Ishikawa (cell line): ENCODE results near the gene METRNL.

Experiments used
- CEBPB ChIP-seq: IDR thresholded peaks from 2 replicates; pipeline ENCODE4 v1.6.1; 2012
- CREB1 ChIP-seq: IDR thresholded peaks from 2 replicates; pipeline ENCODE4 v1.6.1; 2012; ENCODE audit warnings: low read depth
- EGR1 ChIP-seq: IDR thresholded peaks from 2 replicates; pipeline ENCODE4 v1.6.1; 2012
- EP300 ChIP-seq: IDR thresholded peaks from 2 replicates; pipeline ENCODE4 v1.6.1; 2012; ENCODE audit warnings: borderline replicate concordance
- FOXM1 ChIP-seq: IDR thresholded peaks from 2 replicates; pipeline ENCODE4 v1.6.1; 2012; ENCODE audit warnings: low read depth, borderline replicate concordance
- NFIC ChIP-seq: IDR thresholded peaks from 2 replicates; pipeline ENCODE4 v1.6.1; 2012
- RAD21 ChIP-seq: IDR thresholded peaks from 2 replicates; pipeline ENCODE4 v1.6.1; 2012; ENCODE audit warnings: low read depth
- TAF1 ChIP-seq: IDR thresholded peaks from 2 replicates; pipeline ENCODE4 v1.6.1; 2012; ENCODE audit warnings: low read depth, mild to moderate bottlenecking
- TCF12 ChIP-seq: IDR thresholded peaks from 2 replicates; pipeline ENCODE4 v1.6.1; 2012; ENCODE audit warnings: low read depth
- TEAD4 ChIP-seq: IDR thresholded peaks from 2 replicates; pipeline ENCODE4 v1.6.1; 2012
- YY1 ChIP-seq: IDR thresholded peaks from 2 replicates; pipeline ENCODE4 v1.6.1; 2012; ENCODE audit warnings: low read depth
- ZBTB7A ChIP-seq: IDR thresholded peaks from 2 replicates; pipeline ENCODE4 v1.6.1; 2012; ENCODE audit warnings: low read depth
- TF ChIP-seq, protein P1 (sequence below): IDR thresholded peaks from 2 replicates; pipeline ENCODE4 v1.6.1; 2012
- TF ChIP-seq, protein P2 (sequence below): IDR thresholded peaks from 2 replicates; pipeline ENCODE4 v1.6.1; 2012
- TF ChIP-seq, protein P3 (sequence below): IDR thresholded peaks from 2 replicates; pipeline ENCODE4 v1.6.1; 2012; ENCODE audit warnings: low read depth, mild to moderate bottlenecking

Gene METRNL

DNA sequence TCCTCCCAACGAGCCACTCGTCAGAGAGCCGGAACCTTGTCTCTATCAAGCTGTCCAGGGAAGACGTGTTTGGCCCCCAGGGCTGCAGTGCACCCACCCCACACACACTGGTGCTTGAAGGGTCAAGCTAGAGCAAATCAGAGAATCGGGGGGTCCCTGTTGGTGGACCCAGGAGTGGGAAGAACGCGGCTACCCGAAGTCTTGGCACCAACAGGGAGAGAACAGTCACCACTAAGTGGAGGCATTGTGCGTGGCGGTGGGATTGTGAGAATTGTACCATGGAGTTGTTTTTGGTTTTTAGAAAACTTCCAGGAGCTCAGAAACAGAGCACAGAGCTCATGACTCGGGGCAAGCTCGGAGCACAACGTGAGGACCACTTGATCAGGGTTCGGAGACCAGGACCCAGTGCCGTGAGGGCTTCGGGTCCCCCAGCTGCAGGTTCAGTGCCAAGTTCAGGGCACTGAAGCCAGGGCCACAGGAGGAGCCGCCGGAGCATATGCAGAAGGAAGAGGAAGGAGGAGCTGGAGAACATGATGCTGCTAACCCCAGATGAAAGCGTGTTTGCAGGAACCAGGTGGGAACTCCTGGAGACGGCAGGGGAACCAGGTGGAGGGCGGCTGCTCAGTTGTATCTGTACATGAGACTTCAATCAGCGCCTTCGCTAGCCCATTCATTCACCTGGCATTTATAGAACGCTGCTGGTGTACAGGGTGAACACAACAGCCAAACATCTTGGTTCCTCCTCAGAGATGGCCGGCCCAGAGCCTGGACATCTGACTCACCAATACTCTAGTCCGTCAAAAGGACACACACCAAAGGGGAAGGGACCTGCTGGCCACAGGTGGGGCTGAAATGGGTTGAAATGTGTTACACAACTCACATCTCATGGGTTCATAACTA lies 42.8 kb downstream of the METRNL start:
- TF ChIP-seq, protein P1, sequence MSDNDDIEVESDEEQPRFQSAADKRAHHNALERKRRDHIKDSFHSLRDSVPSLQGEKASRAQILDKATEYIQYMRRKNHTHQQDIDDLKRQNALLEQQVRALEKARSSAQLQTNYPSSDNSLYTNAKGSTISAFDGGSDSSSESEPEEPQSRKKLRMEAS: no peak
- no peak for TF ChIP-seq EGR1
- no peak for TF ChIP-seq TCF12

DNA sequence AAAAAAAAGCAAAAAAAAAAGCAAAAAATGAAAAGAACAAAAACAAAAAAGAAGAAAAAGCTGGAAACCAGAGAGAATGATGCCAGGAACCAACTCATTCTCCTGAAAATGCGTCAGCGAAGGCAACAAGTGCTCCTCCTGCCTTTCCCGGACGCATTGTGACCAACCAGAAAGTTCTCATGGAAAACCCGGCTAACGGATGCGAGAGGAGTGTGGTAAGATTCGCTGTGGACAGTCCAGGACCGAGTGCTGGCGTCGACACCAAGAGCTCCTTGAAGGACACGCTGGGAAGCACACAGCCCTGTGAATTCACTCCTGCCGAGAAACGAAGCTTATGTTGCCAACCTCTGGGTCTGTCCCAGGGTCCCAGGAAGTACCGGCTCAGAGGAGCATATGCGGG lies 43.4 kb downstream of the METRNL start:
- TF ChIP-seq, protein P2, sequence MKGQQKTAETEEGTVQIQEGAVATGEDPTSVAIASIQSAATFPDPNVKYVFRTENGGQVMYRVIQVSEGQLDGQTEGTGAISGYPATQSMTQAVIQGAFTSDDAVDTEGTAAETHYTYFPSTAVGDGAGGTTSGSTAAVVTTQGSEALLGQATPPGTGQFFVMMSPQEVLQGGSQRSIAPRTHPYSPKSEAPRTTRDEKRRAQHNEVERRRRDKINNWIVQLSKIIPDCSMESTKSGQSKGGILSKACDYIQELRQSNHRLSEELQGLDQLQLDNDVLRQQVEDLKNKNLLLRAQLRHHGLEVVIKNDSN: no peak
- no peak for TF ChIP-seq ZBTB7A
- TF ChIP-seq NFIC: no peak
- TF ChIP-seq, protein P3, sequence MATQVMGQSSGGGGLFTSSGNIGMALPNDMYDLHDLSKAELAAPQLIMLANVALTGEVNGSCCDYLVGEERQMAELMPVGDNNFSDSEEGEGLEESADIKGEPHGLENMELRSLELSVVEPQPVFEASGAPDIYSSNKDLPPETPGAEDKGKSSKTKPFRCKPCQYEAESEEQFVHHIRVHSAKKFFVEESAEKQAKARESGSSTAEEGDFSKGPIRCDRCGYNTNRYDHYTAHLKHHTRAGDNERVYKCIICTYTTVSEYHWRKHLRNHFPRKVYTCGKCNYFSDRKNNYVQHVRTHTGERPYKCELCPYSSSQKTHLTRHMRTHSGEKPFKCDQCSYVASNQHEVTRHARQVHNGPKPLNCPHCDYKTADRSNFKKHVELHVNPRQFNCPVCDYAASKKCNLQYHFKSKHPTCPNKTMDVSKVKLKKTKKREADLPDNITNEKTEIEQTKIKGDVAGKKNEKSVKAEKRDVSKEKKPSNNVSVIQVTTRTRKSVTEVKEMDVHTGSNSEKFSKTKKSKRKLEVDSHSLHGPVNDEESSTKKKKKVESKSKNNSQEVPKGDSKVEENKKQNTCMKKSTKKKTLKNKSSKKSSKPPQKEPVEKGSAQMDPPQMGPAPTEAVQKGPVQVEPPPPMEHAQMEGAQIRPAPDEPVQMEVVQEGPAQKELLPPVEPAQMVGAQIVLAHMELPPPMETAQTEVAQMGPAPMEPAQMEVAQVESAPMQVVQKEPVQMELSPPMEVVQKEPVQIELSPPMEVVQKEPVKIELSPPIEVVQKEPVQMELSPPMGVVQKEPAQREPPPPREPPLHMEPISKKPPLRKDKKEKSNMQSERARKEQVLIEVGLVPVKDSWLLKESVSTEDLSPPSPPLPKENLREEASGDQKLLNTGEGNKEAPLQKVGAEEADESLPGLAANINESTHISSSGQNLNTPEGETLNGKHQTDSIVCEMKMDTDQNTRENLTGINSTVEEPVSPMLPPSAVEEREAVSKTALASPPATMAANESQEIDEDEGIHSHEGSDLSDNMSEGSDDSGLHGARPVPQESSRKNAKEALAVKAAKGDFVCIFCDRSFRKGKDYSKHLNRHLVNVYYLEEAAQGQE: no peak
- TF ChIP-seq YY1: no peak
- no peak for TF ChIP-seq TCF12
- TF ChIP-seq, protein P1: no peak

DNA sequence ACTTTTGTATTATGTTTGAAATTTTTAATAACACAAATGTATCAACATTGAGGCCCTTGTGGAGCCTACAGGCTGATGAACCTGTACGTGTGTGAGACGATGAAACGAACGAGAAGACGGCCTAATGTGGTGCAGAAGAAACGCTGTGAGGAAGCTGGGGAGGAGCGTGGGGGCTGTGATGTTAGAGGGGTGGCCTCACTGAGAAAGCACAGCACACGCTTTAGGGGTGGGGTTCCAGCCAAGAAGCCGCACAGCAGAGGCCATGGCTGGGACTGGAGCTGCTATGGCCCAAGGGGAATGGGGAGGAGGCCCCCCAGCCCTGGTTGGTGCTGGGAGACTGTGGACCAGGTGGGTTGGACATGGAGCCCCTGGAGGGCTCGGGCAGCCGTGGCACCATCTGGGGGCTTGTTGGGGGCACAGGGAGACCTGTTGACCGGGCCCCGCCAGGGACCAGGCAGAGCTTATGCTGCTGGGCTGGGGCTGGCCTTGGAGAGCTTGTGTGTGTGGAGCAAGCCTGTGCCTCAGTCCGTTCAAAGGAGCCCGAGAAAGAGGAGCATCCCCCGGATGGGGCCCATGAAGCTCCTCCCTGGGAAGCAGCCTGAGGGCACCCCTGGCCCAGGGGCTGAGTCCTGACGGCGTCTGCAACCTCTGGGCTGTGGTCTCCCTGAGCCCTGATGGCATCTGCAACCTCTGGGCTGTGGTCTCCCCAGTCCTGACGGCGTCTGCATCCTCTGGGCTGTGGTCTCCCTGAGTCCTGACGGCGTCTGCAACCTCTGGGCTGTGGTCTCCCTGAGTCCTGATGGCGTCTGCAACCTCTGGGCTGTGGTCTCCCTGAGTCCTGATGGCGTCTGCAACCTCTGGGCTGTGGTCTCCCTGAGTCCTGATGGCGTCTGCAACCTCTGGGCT lies 44.7 kb downstream of the METRNL start:
- TF ChIP-seq, protein P2: no peak
- TF ChIP-seq TCF12 (no peak), TAF1 (no peak), CEBPB (no peak), NFIC (no peak), EP300 (no peak), RAD21 (no peak), FOXM1 (no peak), TEAD4 (no peak), ZBTB7A (no peak), YY1 (no peak), CREB1 (no peak)
- TF ChIP-seq, protein P1: no peak
- TF ChIP-seq, protein P3: no peak

DNA sequence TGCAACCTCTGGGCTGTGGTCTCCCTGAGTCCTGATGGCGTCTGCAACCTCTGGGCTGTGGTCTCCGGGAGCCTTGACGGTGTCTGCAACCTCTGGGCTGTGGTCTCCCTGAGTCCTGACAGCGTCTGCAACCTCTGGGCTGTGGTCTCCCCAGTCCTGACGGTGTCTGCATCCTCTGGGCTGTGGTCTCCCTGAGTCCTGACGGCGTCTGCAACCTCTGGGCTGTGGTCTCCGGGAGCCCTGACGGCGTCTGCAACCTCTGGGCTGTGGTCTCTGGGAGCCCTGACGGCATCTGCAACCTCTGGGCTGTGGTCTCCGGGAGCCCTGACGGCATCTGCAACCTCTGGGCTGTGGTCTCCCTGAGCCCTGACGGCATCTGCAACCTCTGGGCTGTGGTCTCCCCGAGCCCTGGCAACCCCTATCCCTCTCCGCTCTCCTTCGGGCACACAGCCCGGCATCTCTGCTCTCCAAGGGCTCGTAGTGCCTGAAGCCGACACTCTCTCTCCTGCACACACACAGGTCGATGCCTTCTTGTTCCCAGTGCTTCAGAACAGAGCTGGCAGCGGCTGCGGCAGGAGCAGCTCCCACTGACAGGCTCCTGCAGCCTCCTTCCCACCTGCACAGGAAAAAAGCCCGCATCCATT lies 45.6 kb downstream of the METRNL start:
- no peak for TF ChIP-seq CREB1
- TF ChIP-seq FOXM1: no peak

DNA sequence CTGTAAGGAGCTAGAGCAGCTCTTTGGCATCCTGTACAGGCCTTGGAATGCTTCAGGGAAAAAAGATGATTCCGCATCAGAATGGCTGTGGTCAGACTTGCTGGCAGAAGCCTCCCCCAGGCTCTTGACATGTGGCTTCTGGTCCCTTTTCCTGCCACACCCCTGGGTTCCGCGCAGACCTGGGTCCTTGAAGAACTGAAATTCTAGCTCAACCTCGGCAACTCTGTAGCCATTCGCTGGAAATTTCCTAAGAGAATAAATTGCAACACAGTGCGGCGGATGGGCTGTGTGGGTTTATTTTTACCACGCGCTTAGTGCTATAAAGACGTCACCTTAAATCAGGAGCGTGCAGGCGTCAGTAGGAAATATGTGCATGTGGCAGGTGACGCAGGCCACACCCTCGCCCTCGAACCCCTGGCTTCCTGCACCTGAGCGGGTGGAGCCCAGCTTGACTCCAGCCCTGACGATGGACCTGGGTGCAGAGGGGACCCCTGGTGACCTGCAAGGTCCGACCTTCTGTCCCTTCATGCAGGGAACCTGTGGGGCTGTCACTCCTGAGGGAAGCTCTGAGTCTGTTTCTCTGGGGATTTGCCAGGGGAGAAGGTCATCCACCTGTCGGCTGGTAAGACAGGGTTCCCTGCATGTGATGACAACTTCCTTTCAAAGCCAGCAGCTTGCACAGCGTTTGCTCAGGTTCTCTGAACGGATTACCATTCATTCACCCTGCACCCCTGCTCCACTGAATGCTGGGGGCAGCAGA lies 46.3 kb downstream of the METRNL start:
- TF ChIP-seq NFIC: no peak
- TF ChIP-seq FOXM1: no peak
- TF ChIP-seq TAF1: no peak
- TF ChIP-seq, protein P2: no peak
- no peak for TF ChIP-seq RAD21
- no peak for TF ChIP-seq TCF12
- TF ChIP-seq EP300: no peak
- no peak for TF ChIP-seq TEAD4
